HepG2 (cell line): Measurements from ENCODE around the gene PHF2.

ENCODE experiments used
- HHEX ChIP-seq: IDR thresholded peaks from 2 replicates; pipeline ENCODE4 v1.6.1; 2016; ENCODE audit warnings: control low read depth
- HNF4G ChIP-seq, 2 experiments: sonication (generic) in 1 of 2; formaldehyde crosslinking in 1 of 2; IDR thresholded peaks; 2 replicates each; pipeline versions ENCODE4 v1.4.0 to v1.6.1; 2011 to 2020; ENCODE audit warnings: borderline replicate concordance in 2 of 2, low read depth in 2 of 2, mild to moderate bottlenecking in 2 of 2, low read length in 1 of 2, missing genetic modification reagents in 1 of 2, moderate library complexity in 1 of 2
- ZNF260 ChIP-seq: sonication (generic); formaldehyde crosslinking; IDR thresholded peaks from 2 replicates; pipeline ENCODE4 v1.4.0; 2020; ENCODE audit warnings: missing genetic modification reagents, low read depth, mild to moderate bottlenecking, borderline replicate concordance
- TF ChIP-seq, protein P1 (sequence below): sonication (generic); formaldehyde crosslinking; IDR thresholded peaks from 2 replicates; pipeline ENCODE4 v1.5.1; 2020; ENCODE audit warnings: missing genetic modification reagents, mild to moderate bottlenecking, borderline replicate concordance

GRCh38 chr9:93665128-93665636 is 88.8 kb downstream of the PHF2 start:
- TF ChIP-seq HHEX (CRISPR knock-in tag) (no peak), HNF4G (IDR thresholded peaks at IDR 0.05; ENCODE audit: borderline replicate concordance, low read depth, low read length) (no peak), HNF4G (CRISPR knock-in tag; IDR thresholded peaks at IDR 0.05; ENCODE audit: borderline replicate concordance, low read depth) (no peak), ZNF260 (CRISPR knock-in tag) (no peak)
- TF ChIP-seq, protein P1, sequence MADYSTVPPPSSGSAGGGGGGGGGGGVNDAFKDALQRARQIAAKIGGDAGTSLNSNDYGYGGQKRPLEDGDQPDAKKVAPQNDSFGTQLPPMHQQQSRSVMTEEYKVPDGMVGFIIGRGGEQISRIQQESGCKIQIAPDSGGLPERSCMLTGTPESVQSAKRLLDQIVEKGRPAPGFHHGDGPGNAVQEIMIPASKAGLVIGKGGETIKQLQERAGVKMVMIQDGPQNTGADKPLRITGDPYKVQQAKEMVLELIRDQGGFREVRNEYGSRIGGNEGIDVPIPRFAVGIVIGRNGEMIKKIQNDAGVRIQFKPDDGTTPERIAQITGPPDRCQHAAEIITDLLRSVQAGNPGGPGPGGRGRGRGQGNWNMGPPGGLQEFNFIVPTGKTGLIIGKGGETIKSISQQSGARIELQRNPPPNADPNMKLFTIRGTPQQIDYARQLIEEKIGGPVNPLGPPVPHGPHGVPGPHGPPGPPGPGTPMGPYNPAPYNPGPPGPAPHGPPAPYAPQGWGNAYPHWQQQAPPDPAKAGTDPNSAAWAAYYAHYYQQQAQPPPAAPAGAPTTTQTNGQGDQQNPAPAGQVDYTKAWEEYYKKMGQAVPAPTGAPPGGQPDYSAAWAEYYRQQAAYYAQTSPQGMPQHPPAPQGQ (CRISPR knock-in tag) = no peak
